ENCODE measurements around the gene TUBB2B. TPM values are rescaled to one million over a fixed set of nuclear protein-coding genes. Genes with fewer than 3 reads are reported as not detected.

The TUBB2B gene
- total and polyA plus RNA-seq, 9 of the 15 experiments (the other 6 are each of a cell fraction or from before 2014, with no cell fraction given) = 0.11 to 9.7 (median 4.6) TPM

DNA sequence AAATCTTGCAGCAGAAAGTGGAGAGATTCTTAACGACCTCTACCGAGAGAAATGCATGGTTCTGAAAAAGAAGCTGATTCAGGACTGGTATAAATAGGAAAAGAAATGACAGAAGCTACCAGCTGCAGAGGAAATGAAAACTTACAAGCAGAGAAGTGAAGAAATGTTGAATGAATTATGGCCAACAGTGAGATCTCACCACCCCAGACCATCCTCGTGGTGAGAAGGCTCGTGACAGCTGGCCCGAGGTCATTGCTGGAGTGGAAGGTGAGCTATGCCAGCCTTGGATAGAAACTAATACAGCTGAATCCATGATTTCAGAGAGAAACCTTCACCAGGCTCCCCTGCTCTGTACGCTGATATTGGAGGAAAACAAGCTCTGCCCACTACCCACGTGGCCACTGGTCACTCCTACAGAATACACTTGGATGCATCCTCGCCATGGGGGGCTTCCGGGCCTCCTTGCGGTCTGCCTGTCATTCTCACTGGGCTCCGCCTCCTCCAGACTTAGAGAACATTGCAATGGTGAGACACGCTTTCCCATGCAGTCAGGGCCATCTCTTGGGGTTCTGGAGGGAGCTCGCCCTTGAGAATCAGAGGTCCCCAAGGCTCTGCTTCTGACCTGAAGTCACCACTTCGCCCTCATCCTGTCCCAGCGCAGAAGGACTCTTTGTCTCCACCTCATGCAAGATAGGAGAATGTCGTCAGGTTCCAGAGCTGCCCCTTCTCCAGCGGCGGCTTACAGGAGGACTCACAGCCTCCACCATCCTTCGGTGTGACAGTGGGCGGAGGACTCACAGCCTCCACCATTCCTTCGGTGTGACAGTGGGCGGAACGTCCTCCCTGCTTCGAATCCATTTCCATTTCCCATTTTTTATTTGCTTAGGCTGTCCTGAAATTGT is 10.6 kb upstream of the TUBB2B start:
- in situ Hi-C loops (cut with MboI) = no loop called here
- TF ChIP-seq ZNF57 (CRISPR knock-in tag; IDR thresholded peaks at IDR 0.05) (no peak), RAD21 (CRISPR knock-in tag; conservative IDR thresholded peaks at IDR 0.05 in 1 of 2, IDR thresholded peaks at IDR 0.05 in 1 of 2) (peak; percentile 21 to 55; a peak in 2 of 4 replicates), GATAD2B (IDR thresholded peaks at IDR 0.05; ENCODE audit: borderline replicate concordance) (no peak), KLF13 (tag; IDR thresholded peaks at IDR 0.05; ENCODE audit: borderline replicate concordance, low read depth) (no peak), HDGF (IDR thresholded peaks at IDR 0.05) (no peak), SIX5 (IDR thresholded peaks at IDR 0.05; ENCODE audit: borderline replicate concordance in 1 of 2, insufficient read depth in 1 of 2, low read depth in 1 of 2, low read length in 2 of 2) (no peak), EP400 (IDR thresholded peaks at IDR 0.05) (no peak), ELF2 (CRISPR knock-in tag; IDR thresholded peaks at IDR 0.05) (no peak), L3MBTL2 (IDR thresholded peaks at IDR 0.05) (peak; percentile 30; the same call in 1 of the 2 replicates), ZFP36 (IDR thresholded peaks at IDR 0.05; ENCODE audit: low read depth, low read length, partially characterized antibody) (no peak), POLR3G (IDR thresholded peaks at IDR 0.05; ENCODE audit: extremely low read depth, insufficient read length, insufficient replicate concordance) (no peak), ZBED1 (IDR thresholded peaks at IDR 0.05) (no peak), RCOR1 (IDR thresholded peaks at IDR 0.05; ENCODE audit: borderline replicate concordance in 1 of 2, low read depth in 2 of 2, low read length in 2 of 2) (0 out of 4 replicates have a peak, but pooled peaks of 1 of the 2 experiments have one; percentile 29)
- TF ChIP-seq, protein P1, sequence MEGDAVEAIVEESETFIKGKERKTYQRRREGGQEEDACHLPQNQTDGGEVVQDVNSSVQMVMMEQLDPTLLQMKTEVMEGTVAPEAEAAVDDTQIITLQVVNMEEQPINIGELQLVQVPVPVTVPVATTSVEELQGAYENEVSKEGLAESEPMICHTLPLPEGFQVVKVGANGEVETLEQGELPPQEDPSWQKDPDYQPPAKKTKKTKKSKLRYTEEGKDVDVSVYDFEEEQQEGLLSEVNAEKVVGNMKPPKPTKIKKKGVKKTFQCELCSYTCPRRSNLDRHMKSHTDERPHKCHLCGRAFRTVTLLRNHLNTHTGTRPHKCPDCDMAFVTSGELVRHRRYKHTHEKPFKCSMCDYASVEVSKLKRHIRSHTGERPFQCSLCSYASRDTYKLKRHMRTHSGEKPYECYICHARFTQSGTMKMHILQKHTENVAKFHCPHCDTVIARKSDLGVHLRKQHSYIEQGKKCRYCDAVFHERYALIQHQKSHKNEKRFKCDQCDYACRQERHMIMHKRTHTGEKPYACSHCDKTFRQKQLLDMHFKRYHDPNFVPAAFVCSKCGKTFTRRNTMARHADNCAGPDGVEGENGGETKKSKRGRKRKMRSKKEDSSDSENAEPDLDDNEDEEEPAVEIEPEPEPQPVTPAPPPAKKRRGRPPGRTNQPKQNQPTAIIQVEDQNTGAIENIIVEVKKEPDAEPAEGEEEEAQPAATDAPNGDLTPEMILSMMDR (IDR thresholded peaks at IDR 0.05 in 2 of 3, conservative IDR thresholded peaks at IDR 0.05 in 1 of 3; ENCODE audit: insufficient read depth in 2 of 3, low read depth in 1 of 3, low read length in 3 of 3) = peak; percentile 46 to 72 (median 50)
- TF ChIP-seq, protein P2, sequence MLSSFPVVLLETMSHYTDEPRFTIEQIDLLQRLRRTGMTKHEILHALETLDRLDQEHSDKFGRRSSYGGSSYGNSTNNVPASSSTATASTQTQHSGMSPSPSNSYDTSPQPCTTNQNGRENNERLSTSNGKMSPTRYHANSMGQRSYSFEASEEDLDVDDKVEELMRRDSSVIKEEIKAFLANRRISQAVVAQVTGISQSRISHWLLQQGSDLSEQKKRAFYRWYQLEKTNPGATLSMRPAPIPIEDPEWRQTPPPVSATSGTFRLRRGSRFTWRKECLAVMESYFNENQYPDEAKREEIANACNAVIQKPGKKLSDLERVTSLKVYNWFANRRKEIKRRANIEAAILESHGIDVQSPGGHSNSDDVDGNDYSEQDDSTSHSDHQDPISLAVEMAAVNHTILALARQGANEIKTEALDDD (IDR thresholded peaks at IDR 0.05) = no peak
- TF ChIP-seq, protein P3, sequence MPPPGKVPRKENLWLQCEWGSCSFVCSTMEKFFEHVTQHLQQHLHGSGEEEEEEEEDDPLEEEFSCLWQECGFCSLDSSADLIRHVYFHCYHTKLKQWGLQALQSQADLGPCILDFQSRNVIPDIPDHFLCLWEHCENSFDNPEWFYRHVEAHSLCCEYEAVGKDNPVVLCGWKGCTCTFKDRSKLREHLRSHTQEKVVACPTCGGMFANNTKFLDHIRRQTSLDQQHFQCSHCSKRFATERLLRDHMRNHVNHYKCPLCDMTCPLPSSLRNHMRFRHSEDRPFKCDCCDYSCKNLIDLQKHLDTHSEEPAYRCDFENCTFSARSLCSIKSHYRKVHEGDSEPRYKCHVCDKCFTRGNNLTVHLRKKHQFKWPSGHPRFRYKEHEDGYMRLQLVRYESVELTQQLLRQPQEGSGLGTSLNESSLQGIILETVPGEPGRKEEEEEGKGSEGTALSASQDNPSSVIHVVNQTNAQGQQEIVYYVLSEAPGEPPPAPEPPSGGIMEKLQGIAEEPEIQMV (tag; conservative IDR thresholded peaks at IDR 0.05; ENCODE audit: low read depth) = no peak

More for the DNA sequence above, 10.6 kb upstream of the TUBB2B start:
- Histone ChIP-seq H3K79me2 (ENCODE audit: control insufficient read depth, insufficient read depth, low read length) (no peaks in the 10 kb centered on the region), H3K4me2 (ENCODE audit: insufficient read depth, low read length) (peak overlapping the region; percentile 48; the same call in 1 of the 2 replicates), H2AFZ (ENCODE audit: low read depth, low read length) (peak overlapping the region; percentile 58), H3K4me3 (no peak overlapping the region), H3K27me3 (ENCODE audit: control insufficient read depth in 2 of 2, insufficient read depth in 2 of 2, low read length in 2 of 2) (peaks cover 4 to 6% of the 10 kb centered on the region in 2 experiments; a peak in 4 of 5 replicates), H3K9me1 (ENCODE audit: control insufficient read depth, insufficient read depth, low read length) (no peaks in the 10 kb centered on the region), H3K9ac (ENCODE audit: insufficient read depth in 1 of 2, low read depth in 2 of 2, low read length in 2 of 2) (peak overlapping the region in 1 of 2 experiments; percentile 1; a peak in 1 of 4 replicates), H3K4me1 (replicated peaks in 1 of 2; ENCODE audit: control insufficient read depth in 2 of 2, insufficient read depth in 2 of 2, low read length in 2 of 2) (peaks cover 8 to 9% of the 10 kb centered on the region in 2 experiments; a peak in 4 of 5 replicates), H3K36me3 (ENCODE audit: control insufficient read depth, insufficient read depth, low read length) (no peaks in the 10 kb centered on the region), H4K20me1 (replicated peaks; ENCODE audit: control insufficient read depth, insufficient read depth, low read length) (no peaks in the 10 kb centered on the region), H3K9me3 (replicated peaks; ENCODE audit: control insufficient read depth, insufficient read depth, low read depth, low read length) (no peaks in the 10 kb centered on the region), H3K27ac (ENCODE audit: extremely low read depth, low read depth, low read length) (no peak overlapping the region)
- ChIA-PET CTCF (ENCODE audit: low intra/inter-chr PET ratio) (interaction anchor here (0.6 kb wide), 2 partner anchors 84 to 112 kb away, joined by 3 read pairs; no protein-coding TSS in a partner anchor), POLR2A (interaction anchor here (0.5 to 2.3 kb wide), 11 partner anchors 9 to 413 kb away, joined by 3 to 13 read pairs (median 4); partner anchors contain the start of genes SERPINB6 and TUBB2A)
- intact Hi-C loops (cut with micrococcal nuclease) = no loop called here
- 19% methylated on average over 24 of the region's 24 CpGs for WGBS (ENCODE audit: insufficient coverage, low coverage, missing lambda C conversion rate)
- ATAC-seq (peak; percentile 88), DNase-seq (ENCODE audit: extremely low read depth in 1 of 4, low spot score in 3 of 4) (peak in 2 of 4 experiments; percentile 54 to 62), FAIRE-seq (peak; percentile 78)
- no TSS peak for BruUV-seq (replicated peaks)
